ENCODE data around the gene PTGS1. TPM values are rescaled to one million over a fixed set of nuclear protein-coding genes. Genes with fewer than 3 reads are reported as not detected.

PTGS1 gene
- polyA plus RNA-seq, 1 of the 3 experiments (the other 2 are of a cell fraction) = 5.4 TPM

DNA sequence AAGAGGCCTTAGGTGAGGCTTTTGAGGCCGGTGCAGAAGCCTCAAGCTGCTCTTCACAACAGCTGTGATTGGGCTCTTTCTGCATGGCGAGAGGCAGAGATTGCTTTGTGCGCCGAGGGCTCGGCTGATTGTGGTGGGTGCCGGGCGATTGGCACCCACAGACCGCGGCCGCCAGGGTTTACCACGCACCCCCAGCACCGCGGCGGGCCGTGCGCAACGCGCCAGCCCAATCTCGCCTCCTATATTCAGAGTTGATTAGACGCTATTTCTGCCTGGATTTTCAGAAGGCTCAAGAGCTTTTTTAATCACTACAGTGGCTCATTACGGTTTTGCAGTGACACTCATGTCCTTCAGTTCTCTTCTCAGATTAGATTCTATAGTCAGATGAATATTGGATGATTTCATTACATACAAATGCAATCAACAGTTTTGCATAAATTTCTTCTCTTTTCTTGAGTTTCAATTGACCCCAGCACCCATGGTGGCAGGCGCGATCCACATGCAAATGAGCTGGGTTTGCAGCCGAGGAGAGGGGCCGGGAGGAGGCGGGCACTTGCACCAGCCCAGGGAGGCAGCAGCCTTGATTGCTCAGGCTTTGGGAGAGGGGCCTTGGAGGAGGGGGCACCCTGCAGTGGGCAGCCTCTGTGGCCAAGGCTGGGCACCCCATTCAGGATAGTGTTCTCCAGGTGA is 33.8 kb upstream of the PTGS1 start:
- H4K20me1 ChIP-seq (ENCODE audit: insufficient read depth) = no peaks in the 10 kb centered on the region
- H3K9me2 ChIP-seq = no peaks in the 10 kb centered on the region
- H3F3A ChIP-seq (replicated peaks; ENCODE audit: insufficient read depth) = no peaks in the 10 kb centered on the region
- H3K27ac ChIP-seq (ENCODE audit: low read depth in 2 of 2, low read length in 1 of 2) = no peak overlapping the region
- TF ChIP-seq, protein P1, sequence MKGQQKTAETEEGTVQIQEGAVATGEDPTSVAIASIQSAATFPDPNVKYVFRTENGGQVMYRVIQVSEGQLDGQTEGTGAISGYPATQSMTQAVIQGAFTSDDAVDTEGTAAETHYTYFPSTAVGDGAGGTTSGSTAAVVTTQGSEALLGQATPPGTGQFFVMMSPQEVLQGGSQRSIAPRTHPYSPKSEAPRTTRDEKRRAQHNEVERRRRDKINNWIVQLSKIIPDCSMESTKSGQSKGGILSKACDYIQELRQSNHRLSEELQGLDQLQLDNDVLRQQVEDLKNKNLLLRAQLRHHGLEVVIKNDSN (IDR thresholded peaks at IDR 0.05; ENCODE audit: borderline replicate concordance, low read depth) = no peak
- TF ChIP-seq YY1 (IDR thresholded peaks at IDR 0.05; ENCODE audit: low read depth) (no peak), ELF1 (IDR thresholded peaks at IDR 0.05) (no peak), GABPA (IDR thresholded peaks at IDR 0.05; ENCODE audit: low read depth) (no peak), CHD2 (IDR thresholded peaks at IDR 0.05; ENCODE audit: low read length, partially characterized antibody) (no peak), MEF2A (IDR thresholded peaks at IDR 0.05; ENCODE audit: borderline replicate concordance, low read depth) (no peak), FOSL2 (IDR thresholded peaks at IDR 0.05; ENCODE audit: borderline replicate concordance, low read depth) (no peak), NFIC (IDR thresholded peaks at IDR 0.05; ENCODE audit: borderline replicate concordance) (no peak), EZH2phosphoT487 (IDR thresholded peaks at IDR 0.05; ENCODE audit: borderline replicate concordance, low read depth) (no peak), RXRA (IDR thresholded peaks at IDR 0.05; ENCODE audit: borderline replicate concordance, low read depth) (no peak), GATA2 (CRISPR knock-in tag; IDR thresholded peaks at IDR 0.05) (no peak), RAD21 (IDR thresholded peaks at IDR 0.05; ENCODE audit: low read length) (no peak)
- TF ChIP-seq, protein P2, sequence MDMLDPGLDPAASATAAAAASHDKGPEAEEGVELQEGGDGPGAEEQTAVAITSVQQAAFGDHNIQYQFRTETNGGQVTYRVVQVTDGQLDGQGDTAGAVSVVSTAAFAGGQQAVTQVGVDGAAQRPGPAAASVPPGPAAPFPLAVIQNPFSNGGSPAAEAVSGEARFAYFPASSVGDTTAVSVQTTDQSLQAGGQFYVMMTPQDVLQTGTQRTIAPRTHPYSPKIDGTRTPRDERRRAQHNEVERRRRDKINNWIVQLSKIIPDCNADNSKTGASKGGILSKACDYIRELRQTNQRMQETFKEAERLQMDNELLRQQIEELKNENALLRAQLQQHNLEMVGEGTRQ (IDR thresholded peaks at IDR 0.05; ENCODE audit: borderline replicate concordance, low read depth, low read length) = no peak
- TF ChIP-seq, protein P3, sequence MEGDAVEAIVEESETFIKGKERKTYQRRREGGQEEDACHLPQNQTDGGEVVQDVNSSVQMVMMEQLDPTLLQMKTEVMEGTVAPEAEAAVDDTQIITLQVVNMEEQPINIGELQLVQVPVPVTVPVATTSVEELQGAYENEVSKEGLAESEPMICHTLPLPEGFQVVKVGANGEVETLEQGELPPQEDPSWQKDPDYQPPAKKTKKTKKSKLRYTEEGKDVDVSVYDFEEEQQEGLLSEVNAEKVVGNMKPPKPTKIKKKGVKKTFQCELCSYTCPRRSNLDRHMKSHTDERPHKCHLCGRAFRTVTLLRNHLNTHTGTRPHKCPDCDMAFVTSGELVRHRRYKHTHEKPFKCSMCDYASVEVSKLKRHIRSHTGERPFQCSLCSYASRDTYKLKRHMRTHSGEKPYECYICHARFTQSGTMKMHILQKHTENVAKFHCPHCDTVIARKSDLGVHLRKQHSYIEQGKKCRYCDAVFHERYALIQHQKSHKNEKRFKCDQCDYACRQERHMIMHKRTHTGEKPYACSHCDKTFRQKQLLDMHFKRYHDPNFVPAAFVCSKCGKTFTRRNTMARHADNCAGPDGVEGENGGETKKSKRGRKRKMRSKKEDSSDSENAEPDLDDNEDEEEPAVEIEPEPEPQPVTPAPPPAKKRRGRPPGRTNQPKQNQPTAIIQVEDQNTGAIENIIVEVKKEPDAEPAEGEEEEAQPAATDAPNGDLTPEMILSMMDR (IDR thresholded peaks at IDR 0.05) = no peak
- TF ChIP-seq, protein P4, sequence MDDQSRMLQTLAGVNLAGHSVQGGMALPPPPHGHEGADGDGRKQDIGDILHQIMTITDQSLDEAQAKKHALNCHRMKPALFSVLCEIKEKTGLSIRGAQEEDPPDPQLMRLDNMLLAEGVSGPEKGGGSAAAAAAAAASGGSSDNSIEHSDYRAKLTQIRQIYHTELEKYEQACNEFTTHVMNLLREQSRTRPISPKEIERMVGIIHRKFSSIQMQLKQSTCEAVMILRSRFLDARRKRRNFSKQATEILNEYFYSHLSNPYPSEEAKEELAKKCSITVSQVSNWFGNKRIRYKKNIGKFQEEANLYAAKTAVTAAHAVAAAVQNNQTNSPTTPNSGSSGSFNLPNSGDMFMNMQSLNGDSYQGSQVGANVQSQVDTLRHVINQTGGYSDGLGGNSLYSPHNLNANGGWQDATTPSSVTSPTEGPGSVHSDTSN (IDR thresholded peaks at IDR 0.05) = no peak
- no peak overlapping the region for H2AFZ ChIP-seq (ENCODE audit: low read depth)
- H3K36me3 ChIP-seq (replicated peaks in 1 of 2; ENCODE audit: control insufficient read depth in 1 of 2, insufficient read depth in 2 of 2, low read length in 1 of 2) = no peaks in the 10 kb centered on the region
- H3K9ac ChIP-seq = no peak overlapping the region
- no peak overlapping the region for H3K4me2 ChIP-seq
- peaks cover 0 to 18% of the 10 kb centered on the region in 2 experiments; a peak in 1 of 4 replicates for H3K4me1 ChIP-seq (ENCODE audit: control insufficient read depth in 1 of 2, insufficient read depth in 2 of 2, low read depth in 1 of 2, low read length in 1 of 2)
- POLR2A ChIA-PET = no interaction called here
- no peaks in the 10 kb centered on the region for H3K9me3 ChIP-seq
- H3K79me2 ChIP-seq (ENCODE audit: insufficient read depth) = no peaks in the 10 kb centered on the region
- WGBS (ENCODE audit: low lambda C conversion rate) = 94% methylated on average over 24 of the region's 26 CpGs
- H3K4me3 ChIP-seq (ENCODE audit: low read depth in 2 of 2, low read length in 1 of 2) = no peak overlapping the region
- CTCF ChIA-PET = interaction anchor here (1.7 to 21.3 kb wide), 4 partner anchors 9 to 238 kb away, joined by 4 to 528 read pairs (median 18); no protein-coding TSS in a partner anchor
- DNase-seq = no peak
- no peaks in the 10 kb centered on the region for H3K27me3 ChIP-seq (ENCODE audit: insufficient read depth)
